ENCODE results near the gene LARGE1.

LARGE1 gene

GRCh38 chr22:33706100-33706499 is 214.2 kb downstream of the LARGE1 start:
- no peak overlapping the region for H3K4me3 Mint-ChIP-seq
- peaks cover 24% of the 10 kb centered on the region for H3K36me3 Mint-ChIP-seq (ENCODE audit: low read depth)

GRCh38 chr22:33699176-33699575 is 221.1 kb downstream of the LARGE1 start:
- H3K27me3 Mint-ChIP-seq (ENCODE audit: low read depth), result peaks cover 8% of the 10 kb centered on the region

More at GRCh38 chr22:33706100-33706499, 214.2 kb downstream of the LARGE1 start:
- H3K4me1 Mint-ChIP-seq, result peaks cover 18% of the 10 kb centered on the region
- no peak for TF ChIP-seq CTCF (IDR thresholded peaks at IDR 0.05; ENCODE audit: unreplicated experiment in 3 of 3)
- no peaks in the 10 kb centered on the region for H3K27me3 Mint-ChIP-seq (ENCODE audit: low read depth)
- H3K27ac Mint-ChIP-seq, result no peak overlapping the region
- peaks cover 18% of the 10 kb centered on the region for H3K9me3 Mint-ChIP-seq

GRCh38 chr22:33697640-33698039 is 222.6 kb downstream of the LARGE1 start:
- Mint-ChIP-seq H3K9me3 (peaks cover 2% of the 10 kb centered on the region), H3K27me3 (ENCODE audit: low read depth) (peaks cover 8% of the 10 kb centered on the region), H3K4me1 (peaks cover 24% of the 10 kb centered on the region), H3K4me3 (no peak overlapping the region), H3K27ac (no peak overlapping the region), H3K36me3 (ENCODE audit: low read depth) (peaks cover 19% of the 10 kb centered on the region)
- TF ChIP-seq CTCF (IDR thresholded peaks at IDR 0.05; ENCODE audit: unreplicated experiment in 3 of 3), result no peak

More at GRCh38 chr22:33699176-33699575, 221.1 kb downstream of the LARGE1 start:
- H3K4me3 Mint-ChIP-seq, result no peak overlapping the region
- H3K4me1 Mint-ChIP-seq, result peaks cover 24% of the 10 kb centered on the region
- TF ChIP-seq CTCF (IDR thresholded peaks at IDR 0.05; ENCODE audit: unreplicated experiment in 3 of 3), result no peak
- H3K36me3 Mint-ChIP-seq (ENCODE audit: low read depth), result peaks cover 28% of the 10 kb centered on the region
- peaks cover 9% of the 10 kb centered on the region for H3K9me3 Mint-ChIP-seq
- H3K27ac Mint-ChIP-seq, result peak overlapping the region in 1 of 3 experiments; percentile 16

GRCh38 chr22:33691057-33691630 is 229.1 kb downstream of the LARGE1 start:
- Mint-ChIP-seq H3K9me3 (no peaks in the 10 kb centered on the region), H3K4me1 (peaks cover 18% of the 10 kb centered on the region), H3K36me3 (ENCODE audit: low read depth) (peaks cover 3% of the 10 kb centered on the region), H3K27me3 (ENCODE audit: low read depth) (no peaks in the 10 kb centered on the region), H3K27ac (no peak overlapping the region), H3K4me3 (no peak overlapping the region)
- no peak for TF ChIP-seq CTCF (IDR thresholded peaks at IDR 0.05; ENCODE audit: unreplicated experiment in 3 of 3)

- H3K4me1 Mint-ChIP-seq, result peaks cover 18% of the 10 kb centered on the region
- peaks cover 3% of the 10 kb centered on the region for H3K36me3 Mint-ChIP-seq (ENCODE audit: low read depth)
- H3K9me3 Mint-ChIP-seq, result no peaks in the 10 kb centered on the region
- no peak for TF ChIP-seq CTCF (IDR thresholded peaks at IDR 0.05; ENCODE audit: unreplicated experiment in 3 of 3)
- peak overlapping the region in 1 of 3 experiments; percentile 12 for H3K27ac Mint-ChIP-seq
- no peaks in the 10 kb centered on the region for H3K27me3 Mint-ChIP-seq (ENCODE audit: low read depth)
- H3K4me3 Mint-ChIP-seq, result no peak overlapping the region
These were observed 231.4 kb downstream of the LARGE1 start for GRCh38 chr22:33688903-33689302.

- Mint-ChIP-seq H3K27me3 (ENCODE audit: low read depth) (no peaks in the 10 kb centered on the region), H3K27ac (no peak overlapping the region), H3K4me1 (peaks cover 18% of the 10 kb centered on the region), H3K4me3 (no peak overlapping the region), H3K36me3 (ENCODE audit: low read depth) (peaks cover 7% of the 10 kb centered on the region), H3K9me3 (no peaks in the 10 kb centered on the region)
- TF ChIP-seq CTCF (IDR thresholded peaks at IDR 0.05; ENCODE audit: unreplicated experiment in 3 of 3), result no peak
These were observed 232.8 kb downstream of the LARGE1 start for GRCh38 chr22:33687464-33687863.

Measured in nephron (organoid).